Fibroblast of the aortic adventitia (primary cell): Measurements from ENCODE around the gene GLTPD2. TPM values are rescaled to one million over a fixed set of nuclear protein-coding genes. Genes with fewer than 3 reads are reported as not detected.

ENCODE experiments used
- DNase-seq: peaks from one replicate; pipeline ENCODE4 v3.0.0-alpha.2; 2010; ENCODE audit warnings: low read depth
- H3K4me3 ChIP-seq: 2 replicates; pipeline ENCODE4 v1.5.1; 2011; ENCODE audit warnings: low read depth, mild to moderate bottlenecking, control low read depth, low read length, moderate library complexity
- total RNA-seq: library from RNA; depleted of rRNA; stranded (reverse); fragments of >200 nt; gene quantifications from 2 replicates; pipeline ENCODE4 v1.2.3, GENCODE V29; 2012; ENCODE audit warnings: low replicate concordance
- TF ChIP-seq, protein P1 (sequence below): IDR thresholded peaks from 2 replicates; pipeline ENCODE4 v1.5.1; 2011; ENCODE audit warnings: mild to moderate bottlenecking, low read length, control low read depth, inconsistent platforms; ENCODE audit not compliant: insufficient read depth

Gene GLTPD2
- total RNA-seq, 1 donor: not detected

DNA sequence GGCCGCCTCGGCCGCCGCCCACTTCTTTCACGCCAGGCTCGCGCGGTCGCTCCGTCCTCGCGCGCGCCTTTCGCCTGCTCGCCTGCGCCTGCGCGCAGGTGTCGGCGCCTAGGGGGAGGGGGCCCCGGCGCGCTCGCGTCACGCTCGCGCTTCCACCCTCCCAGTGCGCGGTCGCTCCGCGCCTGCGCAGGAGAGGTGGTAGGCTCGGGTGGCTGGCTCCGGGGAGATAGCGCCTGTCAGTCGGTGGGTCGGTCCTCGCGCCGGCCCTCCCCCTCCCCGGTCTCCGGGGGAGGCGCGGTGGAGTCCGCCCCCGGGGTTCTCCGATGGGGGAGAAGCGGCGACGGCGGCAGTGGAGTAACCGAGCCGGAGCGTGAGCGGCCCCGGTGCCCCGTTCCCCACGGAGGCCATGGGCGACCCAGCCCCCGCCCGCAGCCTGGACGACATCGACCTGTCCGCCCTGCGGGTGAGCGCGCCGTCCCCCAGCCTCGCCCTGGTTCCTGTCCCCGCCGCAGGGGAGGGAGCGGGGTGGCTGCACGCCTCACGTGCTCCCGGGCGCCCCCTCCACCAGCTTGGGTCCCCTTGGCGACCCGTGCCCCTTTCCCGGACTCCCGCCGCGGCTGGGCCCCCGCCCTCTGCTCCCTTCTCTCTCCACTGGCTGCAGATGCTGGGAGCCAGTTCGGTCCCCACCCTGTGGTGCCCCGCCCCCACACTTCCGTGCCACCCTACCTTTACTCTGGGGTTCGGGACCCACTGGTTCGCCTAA lies 44.6 kb downstream of the GLTPD2 start, which contains the start of gene MINK1:
Gene MINK1 (plus strand): TSS at position 163 of the 763 bp plus-strand sequence. CDS start 244 bp downstream, at position 407.
- TF ChIP-seq, protein P1, sequence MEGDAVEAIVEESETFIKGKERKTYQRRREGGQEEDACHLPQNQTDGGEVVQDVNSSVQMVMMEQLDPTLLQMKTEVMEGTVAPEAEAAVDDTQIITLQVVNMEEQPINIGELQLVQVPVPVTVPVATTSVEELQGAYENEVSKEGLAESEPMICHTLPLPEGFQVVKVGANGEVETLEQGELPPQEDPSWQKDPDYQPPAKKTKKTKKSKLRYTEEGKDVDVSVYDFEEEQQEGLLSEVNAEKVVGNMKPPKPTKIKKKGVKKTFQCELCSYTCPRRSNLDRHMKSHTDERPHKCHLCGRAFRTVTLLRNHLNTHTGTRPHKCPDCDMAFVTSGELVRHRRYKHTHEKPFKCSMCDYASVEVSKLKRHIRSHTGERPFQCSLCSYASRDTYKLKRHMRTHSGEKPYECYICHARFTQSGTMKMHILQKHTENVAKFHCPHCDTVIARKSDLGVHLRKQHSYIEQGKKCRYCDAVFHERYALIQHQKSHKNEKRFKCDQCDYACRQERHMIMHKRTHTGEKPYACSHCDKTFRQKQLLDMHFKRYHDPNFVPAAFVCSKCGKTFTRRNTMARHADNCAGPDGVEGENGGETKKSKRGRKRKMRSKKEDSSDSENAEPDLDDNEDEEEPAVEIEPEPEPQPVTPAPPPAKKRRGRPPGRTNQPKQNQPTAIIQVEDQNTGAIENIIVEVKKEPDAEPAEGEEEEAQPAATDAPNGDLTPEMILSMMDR: no peak
- peak within 1 kb of the TSS; percentile 90 for H3K4me3 ChIP-seq
- DNase-seq: peak; percentile 91

DNA sequence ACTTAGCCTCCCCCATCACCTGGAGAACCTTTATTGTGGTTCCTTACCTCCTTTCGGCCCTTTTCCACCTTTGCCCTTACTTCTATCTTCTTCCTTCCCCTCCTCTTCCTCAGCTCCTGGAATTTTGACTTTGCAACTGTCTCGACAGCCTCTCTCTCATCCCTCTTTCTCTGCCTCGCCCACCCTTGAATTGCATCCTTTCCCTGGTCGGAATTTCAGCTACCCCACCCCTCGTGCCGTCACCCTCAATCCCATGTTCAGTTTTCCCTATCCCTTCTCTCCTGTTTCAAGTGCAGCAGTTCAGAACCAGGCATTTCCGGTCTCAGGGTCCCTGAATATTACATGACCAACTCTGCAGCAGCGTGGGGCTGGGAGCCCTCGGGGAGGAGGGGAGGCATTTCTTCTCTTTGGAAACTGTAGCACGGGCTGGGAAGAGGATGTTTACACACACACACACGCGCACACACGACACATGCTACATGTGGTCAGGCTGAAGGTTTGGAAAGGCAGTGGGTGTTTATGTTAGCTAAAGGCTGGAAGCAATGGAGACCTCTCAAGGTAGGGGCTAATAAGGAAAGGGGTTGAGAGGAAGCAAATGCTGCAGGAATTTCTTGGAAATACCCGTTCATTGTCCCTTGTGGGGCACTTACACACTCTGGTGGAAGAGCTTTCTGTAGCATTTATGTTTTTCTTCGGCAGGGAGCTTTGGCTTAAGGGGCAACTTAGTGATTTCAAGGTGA lies 45.3 kb downstream of the GLTPD2 start:
- peak; percentile 44 for DNase-seq
- TF ChIP-seq, protein P1: no peak
- H3K4me3 ChIP-seq: peak overlapping the region; percentile 90

DNA sequence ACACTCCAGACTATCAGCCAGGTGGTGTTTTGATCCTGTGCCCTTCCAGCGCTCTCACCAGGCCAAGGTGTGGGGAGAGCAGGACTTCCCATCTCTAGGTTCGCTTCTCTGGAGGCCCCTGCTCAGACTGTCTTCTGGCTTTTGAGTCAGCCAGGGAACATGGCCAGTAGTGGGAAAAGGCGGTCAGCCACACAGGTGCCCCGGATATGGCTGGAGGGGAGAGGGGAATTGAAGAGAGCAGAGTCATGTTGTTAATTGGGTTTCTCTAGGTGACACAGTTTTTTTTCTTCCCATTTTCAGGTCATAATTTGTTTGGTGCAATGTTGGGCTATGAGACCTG lies 45.9 kb downstream of the GLTPD2 start:
- peak overlapping the region; percentile 90 for H3K4me3 ChIP-seq
- TF ChIP-seq, protein P1: no peak
- no peak for DNase-seq

DNA sequence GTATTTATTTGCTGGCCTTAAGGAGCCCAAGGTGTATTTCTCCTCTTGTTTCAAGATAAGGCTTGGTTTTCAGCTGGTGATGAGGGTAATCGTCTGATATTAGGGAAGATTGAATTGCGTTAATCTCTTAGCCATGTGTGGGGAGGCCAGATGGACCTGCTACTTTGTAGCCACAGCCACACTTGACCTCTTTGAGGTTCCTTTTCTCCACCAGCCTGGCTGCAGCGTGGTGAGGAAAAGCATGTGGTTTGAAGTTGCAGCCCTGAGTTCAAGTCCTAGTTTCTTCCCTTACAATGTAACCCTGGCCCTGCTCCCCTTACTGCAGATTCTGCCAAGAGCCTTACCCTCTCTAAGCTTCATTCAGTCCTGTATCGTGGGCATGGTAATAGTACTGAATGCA lies 47.5 kb downstream of the GLTPD2 start:
- no peak for DNase-seq
- no peak overlapping the region for H3K4me3 ChIP-seq
- TF ChIP-seq, protein P1: no peak

DNA sequence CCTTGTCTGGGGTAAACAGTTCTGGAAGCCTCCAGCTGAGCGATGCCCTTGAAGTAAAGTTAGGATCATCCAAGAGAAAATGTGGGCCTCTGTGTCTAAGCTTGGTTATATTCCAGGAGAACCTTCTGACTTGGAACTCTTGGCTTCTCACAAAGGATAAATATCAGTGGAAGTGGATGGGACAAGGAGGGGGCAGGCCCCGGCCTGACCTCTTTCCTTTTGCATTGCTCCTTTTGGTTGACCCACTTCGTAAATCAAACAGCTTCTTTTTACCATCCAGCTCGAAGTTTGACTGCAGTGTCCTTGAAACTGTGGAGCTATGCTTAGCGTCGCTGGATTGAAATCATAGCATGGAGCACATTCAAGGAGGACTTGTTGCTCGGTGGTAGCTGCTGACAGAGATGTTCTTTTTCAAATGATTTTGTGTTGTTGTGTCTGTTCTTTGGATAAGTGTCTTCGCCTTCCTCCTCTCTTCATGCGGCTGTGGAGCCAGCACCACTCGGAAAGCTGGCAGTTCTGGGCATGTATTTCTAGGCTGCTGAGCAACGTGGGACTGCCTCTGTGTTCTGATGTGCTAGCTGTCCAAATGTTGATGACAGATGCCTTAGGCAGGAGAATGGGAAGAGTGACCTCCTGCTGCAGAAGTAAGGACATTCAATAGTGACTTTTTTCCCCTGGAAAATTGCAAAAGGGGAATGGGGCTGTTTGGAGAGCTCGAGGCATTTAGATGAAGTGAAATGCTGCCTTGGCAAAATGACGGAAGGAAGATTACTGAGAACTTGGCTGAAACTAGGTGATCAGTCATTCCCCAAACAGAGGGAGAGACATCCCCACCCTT lies 48.9 kb downstream of the GLTPD2 start:
- TF ChIP-seq, protein P1: no peak
- peak; percentile 26 for DNase-seq
- H3K4me3 ChIP-seq: no peak overlapping the region

DNA sequence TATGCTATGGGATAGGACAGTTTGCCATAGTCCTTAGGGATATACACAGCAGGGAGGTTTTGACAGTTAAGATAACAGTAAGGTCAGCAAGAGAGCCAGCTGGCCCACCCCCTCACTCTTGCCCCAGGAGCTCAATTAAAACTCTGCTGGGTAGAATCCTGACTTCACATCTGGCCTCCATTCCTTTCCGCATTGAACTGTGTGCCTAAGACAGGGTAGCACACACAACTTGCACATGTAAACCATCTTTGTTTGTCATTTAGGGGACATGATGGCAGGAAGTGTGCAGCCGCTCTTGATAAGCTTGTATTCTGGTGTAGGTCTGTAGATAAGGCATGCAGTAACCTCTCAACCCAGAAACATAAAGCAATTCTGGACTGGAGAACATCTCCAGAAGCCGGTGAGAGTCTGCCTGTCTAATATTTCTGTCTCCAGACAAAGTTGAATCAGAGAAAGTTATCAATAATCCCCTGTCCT lies 49.6 kb downstream of the GLTPD2 start:
- TF ChIP-seq, protein P1: no peak
- no peak overlapping the region for H3K4me3 ChIP-seq
- no peak for DNase-seq
